GM13977 (cell line): ENCODE measurements around the gene GAB3.

ENCODE experiments used
- DNase-seq: peaks from one replicate; pipeline ENCODE4 v3.0.0; 2012; ENCODE audit warnings: low spot score
- CTCF ChIP-seq: IDR thresholded peaks from 2 replicates; pipeline ENCODE4 v1.5.1; 2012; ENCODE audit warnings: mild to moderate bottlenecking, control low read depth; ENCODE audit not compliant: insufficient read depth; ENCODE audit errors: extremely low read depth, missing control alignments
- in situ Hi-C: fragments of 300-500 bp; cut with MboI; formaldehyde crosslinking; loops from one replicate; pipeline ENCODE4 v1.12.0; 2022; ENCODE audit warnings: low sequenced_read_pairs, low pct_unique_long_range_greater_than_20kb, mixed read lengths, inconsistent platforms; ENCODE audit not compliant: unreplicated experiment

Gene GAB3, protein sequence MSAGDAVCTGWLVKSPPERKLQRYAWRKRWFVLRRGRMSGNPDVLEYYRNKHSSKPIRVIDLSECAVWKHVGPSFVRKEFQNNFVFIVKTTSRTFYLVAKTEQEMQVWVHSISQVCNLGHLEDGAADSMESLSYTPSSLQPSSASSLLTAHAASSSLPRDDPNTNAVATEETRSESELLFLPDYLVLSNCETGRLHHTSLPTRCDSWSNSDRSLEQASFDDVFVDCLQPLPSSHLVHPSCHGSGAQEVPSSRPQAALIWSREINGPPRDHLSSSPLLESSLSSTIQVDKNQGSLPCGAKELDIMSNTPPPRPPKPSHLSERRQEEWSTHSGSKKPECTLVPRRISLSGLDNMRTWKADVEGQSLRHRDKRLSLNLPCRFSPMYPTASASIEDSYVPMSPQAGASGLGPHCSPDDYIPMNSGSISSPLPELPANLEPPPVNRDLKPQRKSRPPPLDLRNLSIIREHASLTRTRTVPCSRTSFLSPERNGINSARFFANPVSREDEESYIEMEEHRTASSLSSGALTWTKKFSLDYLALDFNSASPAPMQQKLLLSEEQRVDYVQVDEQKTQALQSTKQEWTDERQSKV

GRCh38 chrX:154750301-154751202, at the start of gene GAB3:
Gene GAB3 (minus strand): TSS chrX:154751077. CDS start chrX:154751025, 52 bp downstream.
- in situ Hi-C loops: no loop called here
- DNase-seq: peak; percentile 47
- TF ChIP-seq CTCF: no peak

- DNase-seq: no peak
- TF ChIP-seq CTCF: no peak
- in situ Hi-C loops: no loop called here
Measured at GRCh38 chrX:154799556-154800348, 48.9 kb upstream of the GAB3 start.

DNA sequence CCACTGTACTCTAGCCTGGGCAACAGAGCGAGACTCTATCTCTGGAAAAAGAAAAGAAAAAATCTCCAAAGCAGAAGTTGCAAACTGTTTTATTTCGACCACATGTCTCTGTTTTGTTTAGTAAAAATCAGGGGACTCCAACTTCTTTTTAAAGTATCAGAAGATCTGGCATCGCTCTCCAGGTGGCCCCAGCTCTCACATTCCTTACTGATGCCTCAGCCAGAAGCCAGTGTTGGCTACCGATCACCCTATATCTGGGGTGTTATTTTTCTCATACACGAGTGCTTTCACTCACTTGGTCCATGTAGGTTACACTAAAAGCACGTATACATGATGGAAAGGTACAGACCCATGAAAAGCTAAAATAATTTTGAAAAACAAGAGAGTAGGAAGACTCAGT, 46.1 kb upstream of the GAB3 start:
- TF ChIP-seq CTCF: no peak
- in situ Hi-C loops: no loop called here
- no peak for DNase-seq

DNA sequence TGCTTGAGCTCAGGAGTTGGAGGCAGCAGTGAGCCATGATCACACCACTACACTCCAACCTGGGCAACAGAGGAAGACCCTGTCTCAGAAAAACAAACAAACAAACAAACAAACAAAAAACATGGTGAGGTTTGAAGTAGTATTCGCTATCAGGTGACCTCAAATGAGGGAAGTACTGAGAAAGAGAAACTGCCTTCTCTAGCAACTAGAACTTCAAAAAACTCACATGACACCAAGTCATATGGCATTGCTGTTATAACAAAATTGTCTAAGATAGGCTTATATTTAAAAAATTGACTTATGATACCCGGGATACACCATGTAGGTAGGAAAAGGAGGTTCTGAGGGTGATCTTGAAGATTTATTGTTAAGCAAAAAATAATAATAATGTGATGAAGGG, 44.1 kb upstream of the GAB3 start:
- in situ Hi-C loops: no loop called here
- DNase-seq: no peak
- no peak for TF ChIP-seq CTCF

DNA sequence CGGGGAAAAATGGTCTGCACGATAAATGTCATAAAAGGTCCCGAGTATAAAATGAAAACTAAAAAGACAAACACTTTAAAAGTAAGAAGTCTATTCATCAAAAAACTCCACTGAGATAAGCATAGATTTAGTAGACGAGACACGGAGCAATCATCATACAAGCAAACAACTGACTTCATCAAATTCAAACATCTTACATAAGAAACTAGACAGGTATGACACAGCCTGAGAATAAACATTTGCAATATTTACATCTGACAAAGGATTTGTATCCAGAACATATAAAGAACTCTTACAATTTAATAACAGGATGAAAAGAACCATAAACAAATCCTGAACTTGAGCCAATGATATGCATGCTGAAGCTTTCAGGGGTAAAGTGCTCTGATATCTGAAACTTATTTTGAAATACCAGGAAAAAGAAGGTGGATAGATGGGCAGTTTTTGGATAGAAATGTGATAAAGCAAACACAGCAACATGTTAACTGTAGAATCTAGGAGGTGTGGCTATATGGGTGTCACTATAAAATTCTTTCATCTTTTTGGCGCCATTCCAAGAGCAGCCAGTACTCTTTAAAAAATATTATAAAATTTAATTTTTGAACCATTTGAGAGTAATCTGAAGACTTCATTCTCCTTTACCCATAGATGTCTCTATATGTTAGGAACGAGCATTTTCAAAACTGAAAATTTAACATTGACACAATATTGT, 42.4 kb upstream of the GAB3 start:
- no peak for TF ChIP-seq CTCF
- in situ Hi-C loops: no loop called here
- no peak for DNase-seq
